Transverse colon (tissue), 4 donors: ENCODE data around the gene EHHADH. TPM values are rescaled to one million over a fixed set of nuclear protein-coding genes. Genes with fewer than 3 reads are reported as not detected.

ENCODE experiments used
- DNase-seq: peaks from one replicate; pipeline ENCODE4 v3.0.0-alpha.2; 2019
- H3K27ac ChIP-seq, 4 donors: fragments of 200-600 bp; sonication (generic); 2 replicates each; pipeline ENCODE4 v1.5.1; 2016 to 2018; ENCODE audit warnings: inconsistent platforms in 4 of 4
- H3K27me3 ChIP-seq: fragments of 200-600 bp; sonication (generic); 2 replicates; pipeline ENCODE4 v1.5.1; 2017; ENCODE audit warnings: inconsistent platforms
- H3K36me3 ChIP-seq, 4 donors: fragments of 200-600 bp; sonication (generic); 2 replicates each; pipeline ENCODE4 v1.5.1; 2017 to 2019; ENCODE audit warnings: inconsistent platforms in 4 of 4
- H3K4me1 ChIP-seq, 4 donors: fragments of 200-600 bp; sonication (generic); 2 replicates each; pipeline ENCODE4 v1.5.1; 2017 to 2020; ENCODE audit warnings: inconsistent platforms in 4 of 4
- H3K4me3 ChIP-seq, 4 donors: fragments of 200-600 bp; sonication (generic); 1 replicate in 1 of 4; 2 replicates in 3 of 4; pipeline versions ENCODE4 v1.5.1 to v1.6.1; 2017 to 2019; ENCODE audit warnings: inconsistent platforms in 4 of 4
- H3K9me3 ChIP-seq, 2 donors: fragments of 200-600 bp; sonication (generic); 2 replicates each; pipeline ENCODE4 v1.5.1; 2017 to 2019; ENCODE audit warnings: inconsistent platforms in 2 of 2
- EP300 ChIP-seq: sonication (generic); formaldehyde crosslinking; IDR thresholded peaks from one replicate; pipeline ENCODE4 v1.6.1; 2017; ENCODE audit warnings: antibody characterized with exemption, low read depth
- POLR2A ChIP-seq: fragments of 450-650 bp; IDR thresholded peaks from one replicate; pipeline ENCODE4 v1.6.1; 2016; ENCODE audit warnings: antibody characterized with exemption, mild to moderate bottlenecking, moderate library complexity
- POLR2AphosphoS5 ChIP-seq, 3 donors: sonication (generic); formaldehyde crosslinking; IDR thresholded peaks; one replicate each; pipeline ENCODE4 v1.6.1; 2016; ENCODE audit warnings: antibody characterized with exemption in 3 of 3
- WGBS, 2 donors: methylation state at CpG; one replicate each; pipeline ENCODE4 v1.1.5; 2018; ENCODE audit warnings: low coverage in 1 of 2; 5-methylcytosine and 5-hydroxymethylcytosine counted together
- in situ Hi-C, 4 donors: fragments of 200-750 bp; cut with MboI; loops; one replicate each; pipeline versions ENCODE4 v1.15.0 to v1.15.1; 2017; ENCODE audit warnings: low sequenced_read_pairs in 3 of 4, low pct_ligation_motif_present in 1 of 4, low pct_unique_long_range_greater_than_20kb in 1 of 4
- intact Hi-C: fragments of 100-400 bp; cut with DNase I; formaldehyde crosslinking; loops from one replicate; pipeline ENCODE4 v1.15.1; 2023; ENCODE audit warnings: low total_unique reads
- small RNA-seq, 4 donors: library from RNA; depleted of rRNA; stranded (forward); fragments of <200 nt; gene quantifications; one replicate each; pipeline ENCODE3, GENCODE V24; 2016
- total RNA-seq, 4 donors: library from RNA; depleted of rRNA; stranded (reverse); fragments of >200 nt; gene quantifications; one replicate each; pipeline ENCODE4 v1.1.0, GENCODE V29; 2016
- TF ChIP-seq, protein P1 (sequence below), 5 experiments: fragments of 200-600 bp in 3 of 5; fragments of 450-650 bp in 2 of 5; sonication (generic) in 3 of 5; IDR thresholded peaks; 1 replicate in 2 of 5; 2 replicates in 3 of 5; pipeline ENCODE4 v1.5.1; 2016 to 2017; ENCODE audit warnings: antibody characterized with exemption in 5 of 5, inconsistent platforms in 3 of 5, mild to moderate bottlenecking in 2 of 5, moderate library complexity in 1 of 5

The EHHADH gene
- total RNA-seq, 4 donors from 2014 or later: 6.4 to 39.6 (median 14.3) TPM

DNA sequence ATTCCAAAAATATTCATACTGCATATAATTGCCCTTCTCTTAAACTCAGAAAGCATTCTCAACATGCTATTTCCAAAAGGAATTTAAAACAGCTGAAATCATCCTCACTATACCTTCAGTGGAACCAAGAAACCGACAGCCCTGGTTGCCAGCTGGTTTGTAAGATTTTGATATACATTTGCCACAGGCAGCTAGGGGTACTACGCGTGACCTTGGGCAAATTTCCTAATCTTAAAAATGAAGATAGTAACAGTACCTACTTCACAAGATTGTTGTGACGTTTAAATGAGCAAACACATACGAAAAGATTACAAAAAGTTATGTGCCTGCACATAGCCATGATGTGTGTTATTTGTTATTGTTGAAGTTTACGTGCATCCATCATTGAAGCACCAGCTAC, 108.3 kb downstream of the EHHADH start:
- no peaks in the 10 kb centered on the region for H3K4me1 ChIP-seq
- in situ Hi-C loops: no loop called here
- H3K36me3 ChIP-seq: no peaks in the 10 kb centered on the region
- TF ChIP-seq POLR2AphosphoS5 (IDR thresholded peaks at IDR 0.05) (no peak), POLR2A (no peak), EP300 (no peak)
- TF ChIP-seq, protein P1, sequence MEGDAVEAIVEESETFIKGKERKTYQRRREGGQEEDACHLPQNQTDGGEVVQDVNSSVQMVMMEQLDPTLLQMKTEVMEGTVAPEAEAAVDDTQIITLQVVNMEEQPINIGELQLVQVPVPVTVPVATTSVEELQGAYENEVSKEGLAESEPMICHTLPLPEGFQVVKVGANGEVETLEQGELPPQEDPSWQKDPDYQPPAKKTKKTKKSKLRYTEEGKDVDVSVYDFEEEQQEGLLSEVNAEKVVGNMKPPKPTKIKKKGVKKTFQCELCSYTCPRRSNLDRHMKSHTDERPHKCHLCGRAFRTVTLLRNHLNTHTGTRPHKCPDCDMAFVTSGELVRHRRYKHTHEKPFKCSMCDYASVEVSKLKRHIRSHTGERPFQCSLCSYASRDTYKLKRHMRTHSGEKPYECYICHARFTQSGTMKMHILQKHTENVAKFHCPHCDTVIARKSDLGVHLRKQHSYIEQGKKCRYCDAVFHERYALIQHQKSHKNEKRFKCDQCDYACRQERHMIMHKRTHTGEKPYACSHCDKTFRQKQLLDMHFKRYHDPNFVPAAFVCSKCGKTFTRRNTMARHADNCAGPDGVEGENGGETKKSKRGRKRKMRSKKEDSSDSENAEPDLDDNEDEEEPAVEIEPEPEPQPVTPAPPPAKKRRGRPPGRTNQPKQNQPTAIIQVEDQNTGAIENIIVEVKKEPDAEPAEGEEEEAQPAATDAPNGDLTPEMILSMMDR (IDR thresholded peaks at IDR 0.05): no peak
- H3K4me3 ChIP-seq: no peak overlapping the region
- H3K27me3 ChIP-seq: no peaks in the 10 kb centered on the region
- intact Hi-C loops: no loop called here
- no peaks in the 10 kb centered on the region for H3K9me3 ChIP-seq
- WGBS, 2 donors: 83 to 85% methylated on average over 6 of the region's 6 CpGs
- DNase-seq: no peak
- H3K27ac ChIP-seq: peak overlapping the region in 2 of 4 donors; percentile 10 to 31

DNA sequence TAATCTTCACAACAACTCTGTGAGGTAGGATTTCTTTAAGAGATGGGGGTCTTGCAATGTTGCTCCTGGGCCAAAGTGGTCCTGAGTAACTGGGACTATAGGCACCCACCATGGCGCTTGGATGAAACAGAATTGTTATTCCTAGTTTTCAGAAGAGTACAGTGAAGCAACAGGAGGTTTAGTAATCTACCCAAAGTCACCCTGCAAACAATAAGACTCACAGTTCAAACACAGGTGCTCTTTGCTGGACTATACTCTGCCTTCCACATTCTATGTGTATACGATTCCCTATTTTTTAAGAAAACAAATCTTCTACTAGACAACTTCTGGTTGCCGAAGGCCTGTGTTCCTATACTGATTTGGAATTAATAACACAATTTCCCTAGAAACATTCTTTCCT, 109.1 kb downstream of the EHHADH start:
- Histone ChIP-seq H3K9me3 (no peaks in the 10 kb centered on the region), H3K27me3 (no peaks in the 10 kb centered on the region), H3K36me3 (no peaks in the 10 kb centered on the region), H3K27ac (peak overlapping the region in 2 of 4 donors; percentile 10 to 31), H3K4me1 (no peaks in the 10 kb centered on the region), H3K4me3 (no peak overlapping the region)
- intact Hi-C loops: no loop called here
- WGBS, 2 donors: 77 to 82% methylated on average over 3 of the region's 3 CpGs
- in situ Hi-C loops: no loop called here
- TF ChIP-seq POLR2A (no peak), EP300 (no peak), POLR2AphosphoS5 (IDR thresholded peaks at IDR 0.05) (no peak)
- TF ChIP-seq, protein P1 (IDR thresholded peaks at IDR 0.05): no peak
- no peak for DNase-seq

Small RNA genes lying within 50 kb of the gene (small RNA-seq; reads per million reads assigned to genes)
- gene MIR5588: 0 to 0.42 (median 0.20) reads per million in 4 donors

Other genes with a start within 250 kb of the EHHADH start
- 10 to 100 TPM; 13.9 to 16.4 (median 14.8) TPM for gene C3orf70, start 101.0 kb downstream of the EHHADH start, total RNA-seq
- gene MAP3K13, start 109.1 kb upstream of the EHHADH start, total RNA-seq: 10 to 100 TPM; 17.2 to 42.6 (median 31.9) TPM
- 10 to 100 TPM; 13.5 to 20.6 (median 15.5) TPM for gene TMEM41A, start 245.0 kb upstream of the EHHADH start, total RNA-seq